DND-41 (cell line): ENCODE results near the gene PRPF6.

Experiments used
- ATAC-seq: fragments of 200-7000 bp; cut with Tn5 transposase; 3 replicates; pipeline ENCODE4 v1.9.1; 2021; ENCODE audit warnings: low read depth; ENCODE audit not compliant: insufficient read depth
- DNase-seq: peaks from one replicate; pipeline ENCODE4 v3.0.0-alpha.2; 2020
- H2AFZ ChIP-seq: 2 replicates; pipeline ENCODE4 v1.6.0; 2012; ENCODE audit warnings: low read depth, low read length
- H3K27ac ChIP-seq: 2 replicates; pipeline ENCODE4 v1.5.1; 2012; ENCODE audit warnings: low read length, inconsistent platforms
- H3K27me3 ChIP-seq: fragments of 200-600 bp; sonication (generic); 2 replicates; pipeline ENCODE4 v1.6.0; 2012; ENCODE audit warnings: low read length, mild to moderate bottlenecking, inconsistent platforms; ENCODE audit not compliant: insufficient read depth, poor library complexity
- H3K36me3 ChIP-seq: 2 replicates; pipeline ENCODE4 v1.5.1; 2012; ENCODE audit warnings: low read length, inconsistent platforms; ENCODE audit not compliant: insufficient read depth
- H3K4me1 ChIP-seq: 2 replicates; pipeline ENCODE4 v1.5.1; 2012; ENCODE audit warnings: mild to moderate bottlenecking, low read length; ENCODE audit not compliant: insufficient read depth
- H3K4me2 ChIP-seq: 2 replicates; pipeline ENCODE4 v1.6.0; 2012; ENCODE audit warnings: mild to moderate bottlenecking, moderate library complexity, low read length, inconsistent platforms; ENCODE audit not compliant: insufficient read depth
- H3K4me3 ChIP-seq, 2 experiments: fragments of 200-600 bp in 1 of 2; shearing (Covaris generic) in 1 of 2; 2 replicates each; pipeline ENCODE4 v1.5.1; 2012 to 2016; ENCODE audit warnings: inconsistent platforms in 2 of 2, low read length in 2 of 2, mild to moderate bottlenecking in 2 of 2, low read depth in 1 of 2, moderate library complexity in 1 of 2
- H3K79me2 ChIP-seq: 2 replicates; pipeline ENCODE4 v1.6.0; 2012; ENCODE audit warnings: low read length, inconsistent platforms; ENCODE audit not compliant: insufficient read depth
- H3K9ac ChIP-seq: 2 replicates; pipeline ENCODE4 v1.6.0; 2012; ENCODE audit warnings: low read depth, mild to moderate bottlenecking, inconsistent platforms, low read length, moderate library complexity
- H3K9me3 ChIP-seq: 2 replicates; pipeline ENCODE4 v1.5.1; 2012; ENCODE audit warnings: low read length, moderate library complexity, mild to moderate bottlenecking, inconsistent platforms; ENCODE audit not compliant: insufficient read depth, severe bottlenecking
- H4K20me1 ChIP-seq: 2 replicates; pipeline ENCODE4 v1.6.0; 2012; ENCODE audit warnings: low read length; ENCODE audit not compliant: insufficient read depth
- EZH2 ChIP-seq: IDR thresholded peaks from 3 replicates; pipeline ENCODE4 v1.6.1; 2012; ENCODE audit warnings: borderline replicate concordance, low read depth, mild to moderate bottlenecking, moderate library complexity, low read length, inconsistent platforms; ENCODE audit not compliant: severe bottlenecking
- TF ChIP-seq, protein P1 (sequence below): IDR thresholded peaks from 2 replicates; pipeline ENCODE4 v1.5.1; 2012; ENCODE audit warnings: borderline replicate concordance, low read length, moderate library complexity, mild to moderate bottlenecking; ENCODE audit not compliant: poor library complexity, severe bottlenecking; ENCODE audit errors: extremely low read depth

Gene PRPF6

DNA sequence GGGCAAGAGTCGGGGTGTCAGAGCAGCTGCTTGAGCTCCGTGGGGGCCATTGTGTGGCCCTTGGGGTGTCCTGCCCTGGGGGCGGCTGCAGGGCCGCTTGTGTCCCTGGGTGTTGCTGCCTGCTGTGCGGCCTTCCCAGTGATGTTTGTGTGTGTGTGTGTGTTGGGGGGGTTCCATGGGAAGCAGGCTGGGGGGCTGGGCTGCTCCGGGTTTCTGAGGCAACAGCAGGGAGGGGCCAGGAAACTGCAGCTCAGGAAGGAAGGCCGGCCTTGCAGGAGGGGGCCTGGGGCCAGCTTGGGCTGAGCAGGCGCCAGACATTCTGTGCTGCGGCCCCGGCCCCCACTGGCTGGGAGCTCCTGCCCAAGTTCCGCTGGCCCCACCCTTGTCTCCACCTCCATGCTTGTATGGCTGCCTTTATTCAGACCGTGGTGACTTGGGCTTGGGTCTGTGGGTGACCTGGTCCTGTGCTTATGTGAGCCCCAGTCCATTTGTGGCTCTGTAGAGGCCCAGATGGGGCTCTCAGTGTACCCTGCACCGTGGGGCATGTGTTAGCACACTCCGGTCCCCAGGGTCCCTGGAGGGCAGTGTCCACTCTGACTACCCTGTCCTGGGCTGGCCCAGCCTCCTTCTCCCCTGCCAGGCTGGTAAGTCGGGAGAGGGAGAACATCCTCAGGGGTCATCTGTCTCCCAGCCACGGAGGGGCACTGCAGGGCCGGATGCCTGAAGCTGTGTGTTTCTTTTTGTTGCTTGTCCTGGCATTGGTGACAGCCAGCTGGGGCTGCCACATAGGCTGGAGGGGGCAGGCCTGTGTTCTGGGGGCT, 73.1 kb downstream of the PRPF6 start:
- Histone ChIP-seq H3K36me3 (no peaks in the 10 kb centered on the region), H3K4me1 (peaks cover 4% of the 10 kb centered on the region; the same call in 1 of the 2 replicates), H3K27me3 (no peaks in the 10 kb centered on the region), H2AFZ (no peak overlapping the region), H3K27ac (no peak overlapping the region), H3K9ac (no peak overlapping the region), H4K20me1 (no peaks in the 10 kb centered on the region), H3K4me3 (no peak overlapping the region), H3K9me3 (no peaks in the 10 kb centered on the region), H3K4me2 (no peak overlapping the region), H3K79me2 (no peaks in the 10 kb centered on the region)
- no peak for DNase-seq
- TF ChIP-seq EZH2, result no peak
- TF ChIP-seq, protein P1, sequence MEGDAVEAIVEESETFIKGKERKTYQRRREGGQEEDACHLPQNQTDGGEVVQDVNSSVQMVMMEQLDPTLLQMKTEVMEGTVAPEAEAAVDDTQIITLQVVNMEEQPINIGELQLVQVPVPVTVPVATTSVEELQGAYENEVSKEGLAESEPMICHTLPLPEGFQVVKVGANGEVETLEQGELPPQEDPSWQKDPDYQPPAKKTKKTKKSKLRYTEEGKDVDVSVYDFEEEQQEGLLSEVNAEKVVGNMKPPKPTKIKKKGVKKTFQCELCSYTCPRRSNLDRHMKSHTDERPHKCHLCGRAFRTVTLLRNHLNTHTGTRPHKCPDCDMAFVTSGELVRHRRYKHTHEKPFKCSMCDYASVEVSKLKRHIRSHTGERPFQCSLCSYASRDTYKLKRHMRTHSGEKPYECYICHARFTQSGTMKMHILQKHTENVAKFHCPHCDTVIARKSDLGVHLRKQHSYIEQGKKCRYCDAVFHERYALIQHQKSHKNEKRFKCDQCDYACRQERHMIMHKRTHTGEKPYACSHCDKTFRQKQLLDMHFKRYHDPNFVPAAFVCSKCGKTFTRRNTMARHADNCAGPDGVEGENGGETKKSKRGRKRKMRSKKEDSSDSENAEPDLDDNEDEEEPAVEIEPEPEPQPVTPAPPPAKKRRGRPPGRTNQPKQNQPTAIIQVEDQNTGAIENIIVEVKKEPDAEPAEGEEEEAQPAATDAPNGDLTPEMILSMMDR, result no peak
- no peak for ATAC-seq

DNA sequence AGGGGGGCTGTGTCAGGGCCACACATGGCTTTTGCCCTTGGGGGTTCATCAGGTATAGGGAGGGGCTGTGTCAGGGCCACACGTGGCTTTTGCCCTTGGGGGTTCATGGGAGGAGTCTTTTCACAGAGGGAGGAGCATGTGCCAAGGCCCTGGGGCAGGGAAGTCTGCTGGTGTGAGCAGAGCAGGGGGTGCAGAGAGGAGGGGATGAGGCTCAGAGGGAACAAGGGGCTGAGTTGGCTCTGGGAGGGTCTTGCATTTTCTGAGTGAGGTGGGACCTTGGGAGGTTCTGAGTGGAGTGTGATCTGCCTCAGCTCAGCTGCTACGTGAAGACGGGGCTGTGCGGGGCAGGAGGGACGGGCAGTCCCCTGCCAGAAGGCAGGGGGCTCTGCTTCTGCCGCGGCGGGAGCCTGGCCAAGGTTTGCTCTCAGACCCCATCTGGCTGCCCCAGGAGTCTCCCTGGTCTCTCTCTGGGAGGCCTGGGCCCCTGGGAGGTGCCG, 74.5 kb downstream of the PRPF6 start:
- Histone ChIP-seq H2AFZ (no peak overlapping the region), H3K27me3 (no peaks in the 10 kb centered on the region), H3K4me2 (no peak overlapping the region), H3K9me3 (no peaks in the 10 kb centered on the region), H4K20me1 (no peaks in the 10 kb centered on the region), H3K27ac (no peak overlapping the region), H3K4me3 (no peak overlapping the region), H3K79me2 (no peaks in the 10 kb centered on the region), H3K4me1 (peaks cover 4% of the 10 kb centered on the region; the same call in 1 of the 2 replicates), H3K9ac (no peak overlapping the region), H3K36me3 (no peaks in the 10 kb centered on the region)
- ATAC-seq (no peak), DNase-seq (no peak)
- TF ChIP-seq, protein P1, result no peak
- TF ChIP-seq EZH2, result no peak

DNA sequence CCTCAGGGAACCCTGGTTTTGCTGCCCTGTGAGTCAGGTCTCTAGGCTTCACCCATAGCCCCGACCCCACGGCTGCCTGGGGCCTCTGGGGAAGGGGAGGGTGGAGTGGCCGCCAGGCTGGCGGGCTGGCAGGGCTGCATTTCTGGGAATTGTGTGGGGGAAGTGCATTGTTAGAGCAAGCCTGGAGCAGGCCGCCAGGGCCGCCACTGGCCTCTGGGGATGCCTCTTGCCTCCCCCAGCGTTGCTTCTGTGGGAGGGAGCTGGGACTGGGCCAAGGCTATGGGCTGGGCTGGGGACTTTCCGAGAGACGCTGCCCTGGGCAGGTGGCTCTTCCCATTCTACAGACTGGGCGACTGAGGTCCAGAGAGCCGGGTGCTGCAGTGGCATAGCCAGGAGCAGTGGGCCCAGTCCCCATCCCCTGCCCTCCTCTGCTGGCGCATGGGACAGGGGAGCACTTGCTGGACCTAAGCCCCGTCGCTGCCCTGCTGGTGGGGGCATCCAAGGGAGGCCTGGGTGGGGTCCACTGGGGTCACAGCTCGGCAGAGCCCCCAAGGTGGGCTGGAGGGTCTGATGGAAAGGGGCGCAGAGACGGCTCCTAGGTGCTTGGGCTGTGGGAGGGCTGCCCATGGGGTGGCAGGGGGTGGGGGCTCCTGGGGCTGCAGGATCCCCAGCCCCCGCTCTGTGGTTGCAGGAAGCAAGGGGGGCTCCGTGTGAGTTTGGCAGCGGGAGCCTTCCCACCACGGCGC, 75.1 kb downstream of the PRPF6 start:
- H3K36me3 ChIP-seq, result no peaks in the 10 kb centered on the region
- DNase-seq, result no peak
- TF ChIP-seq, protein P1, result no peak
- H3K27me3 ChIP-seq, result no peaks in the 10 kb centered on the region
- no peaks in the 10 kb centered on the region for H3K79me2 ChIP-seq
- no peak overlapping the region for H3K27ac ChIP-seq
- H3K9me3 ChIP-seq, result no peaks in the 10 kb centered on the region
- ATAC-seq, result no peak
- H3K4me1 ChIP-seq, result peaks cover 4% of the 10 kb centered on the region; the same call in 1 of the 2 replicates
- no peak overlapping the region for H2AFZ ChIP-seq
- H4K20me1 ChIP-seq, result no peaks in the 10 kb centered on the region
- no peak overlapping the region for H3K9ac ChIP-seq
- no peak overlapping the region for H3K4me3 ChIP-seq
- no peak overlapping the region for H3K4me2 ChIP-seq
